HG02981 (cell line): ENCODE data around the gene SURF4.

ENCODE experiments used
- ATAC-seq: cut with Tn5 transposase; IDR thresholded peaks from one replicate; pipeline ENCODE4 v1.9.1; 2021; ENCODE audit warnings: mild to moderate bottlenecking, moderate library complexity; ENCODE audit not compliant: unreplicated experiment

The SURF4 gene

GRCh38 chr9:133375116-133375723 lies 640 bp downstream of the SURF4 start:
- peak; percentile 3 for ATAC-seq

- no peak for ATAC-seq
Observed at GRCh38 chr9:133374612-133375115, 1.2 kb downstream of the SURF4 start.

GRCh38 chr9:133372144-133372543 lies 3.7 kb downstream of the SURF4 start:
- ATAC-seq, result no peak

GRCh38 chr9:133371261-133371711 lies 4.6 kb downstream of the SURF4 start:
- no peak for ATAC-seq

- no peak for ATAC-seq
Observed at GRCh38 chr9:133370685-133371084, 5.2 kb downstream of the SURF4 start.

GRCh38 chr9:133369933-133370332 lies 5.9 kb downstream of the SURF4 start:
- no peak for ATAC-seq

- ATAC-seq, result no peak
Observed at GRCh38 chr9:133369422-133369821, 6.4 kb downstream of the SURF4 start.

GRCh38 chr9:133368249-133368881 lies 7.5 kb downstream of the SURF4 start:
- ATAC-seq, result no peak

- ATAC-seq, result no peak
Observed at GRCh38 chr9:133367778-133368177, 8.1 kb downstream of the SURF4 start.

- no peak for ATAC-seq
Observed at GRCh38 chr9:133367221-133367620, 8.6 kb downstream of the SURF4 start.

- ATAC-seq, result no peak
Observed at GRCh38 chr9:133366435-133366834, 9.4 kb downstream of the SURF4 start.

- no peak for ATAC-seq
Observed at GRCh38 chr9:133362359-133363044, 13.4 kb downstream of the SURF4 start.

- no peak for ATAC-seq
Observed at GRCh38 chr9:133361507-133362092, 14.3 kb downstream of the SURF4 start.

- ATAC-seq, result no peak
Observed at GRCh38 chr9:133360400-133361393, 15.2 kb downstream of the SURF4 start.

GRCh38 chr9:133359399-133360175 lies 16.3 kb downstream of the SURF4 start:
- ATAC-seq, result no peak

GRCh38 chr9:133357656-133358055 lies 18.2 kb downstream of the SURF4 start:
- ATAC-seq, result no peak

- peak; percentile 73 for ATAC-seq
Observed at GRCh38 chr9:133356391-133357091, 19.3 kb downstream of the SURF4 start, which contains the start of the genes SURF1 and SURF2. Gene SURF1, minus strand, starts transcription at chr9:133356487. Its CDS starts 34 bp downstream, at chr9:133356453. Gene SURF2, plus strand, starts transcription at chr9:133356550. Its CDS starts 43 bp downstream, at chr9:133356593.

GRCh38 chr9:133355881-133356357 lies 19.9 kb downstream of the SURF4 start:
- ATAC-seq, result peak; percentile 32

- no peak for ATAC-seq
Observed at GRCh38 chr9:133354766-133355165, 21.1 kb downstream of the SURF4 start.
